Neural progenitor cell (in vitro differentiated cells): ENCODE data around the gene KDM2A. TPM values are rescaled to one million over a fixed set of nuclear protein-coding genes. Genes with fewer than 3 reads are reported as not detected.
A peak's percentile ranks its signal among the peaks of the same experiment; 100 is the strongest.

Experiments used
- DNase-seq: peaks from one replicate; pipeline ENCODE4 v3.0.0-alpha.2; 2016; ENCODE audit warnings: low spot score
- H2AFZ ChIP-seq: fragments of 200-600 bp; sonication (generic); replicated peaks from 2 replicates; pipeline ENCODE4 v1.6.1; 2016; ENCODE audit warnings: antibody characterized with exemption
- H3F3A ChIP-seq: fragments of 200-600 bp; sonication (generic); 2 replicates; pipeline ENCODE4 v1.6.1; 2016; ENCODE audit warnings: antibody characterized with exemption, low read depth
- H3K27ac ChIP-seq: fragments of 200-600 bp; sonication (generic); 2 replicates; pipeline ENCODE4 v1.5.1; 2016; ENCODE audit warnings: mild to moderate bottlenecking
- H3K27me3 ChIP-seq: fragments of 200-600 bp; sonication (generic); 2 replicates; pipeline ENCODE4 v1.6.1; 2016; ENCODE audit warnings: mild to moderate bottlenecking, moderate library complexity
- H3K36me3 ChIP-seq: fragments of 200-600 bp; sonication (generic); 2 replicates; pipeline ENCODE4 v1.5.1; 2016
- H3K4me1 ChIP-seq: fragments of 200-600 bp; sonication (generic); 2 replicates; pipeline ENCODE4 v1.6.1; 2016; ENCODE audit warnings: mixed run types
- H3K4me2 ChIP-seq: fragments of 200-600 bp; sonication (generic); 2 replicates; pipeline ENCODE4 v1.6.1; 2016
- H3K4me3 ChIP-seq: fragments of 200-600 bp; sonication (generic); 2 replicates; pipeline ENCODE4 v1.5.1; 2016
- H3K79me2 ChIP-seq: fragments of 200-600 bp; sonication (generic); 2 replicates; pipeline ENCODE4 v1.6.1; 2016; ENCODE audit warnings: low read depth
- H3K9ac ChIP-seq: fragments of 200-600 bp; sonication (generic); 2 replicates; pipeline ENCODE4 v1.6.1; 2016
- H3K9me3 ChIP-seq: fragments of 200-600 bp; sonication (generic); 2 replicates; pipeline ENCODE4 v1.5.1; 2016; ENCODE audit warnings: low read depth
- H4K20me1 ChIP-seq: fragments of 200-600 bp; sonication (generic); 2 replicates; pipeline ENCODE4 v1.6.1; 2016; ENCODE audit warnings: low read depth
- H3K27ac Mint-ChIP-seq: 3 replicates; pipeline ENCODE4 v1.8.0; 2021; ENCODE audit warnings: mixed read lengths
- H3K27me3 Mint-ChIP-seq: 2 replicates; pipeline ENCODE4 v1.8.0; 2022; ENCODE audit warnings: low read depth, mild to moderate bottlenecking, inconsistent platforms, moderate library complexity, mixed read lengths; ENCODE audit not compliant: insufficient read depth
- H3K36me3 Mint-ChIP-seq: 3 replicates; pipeline ENCODE4 v1.8.0; 2021; ENCODE audit warnings: mixed read lengths
- H3K4me1 Mint-ChIP-seq: 3 replicates; pipeline ENCODE4 v1.8.0; 2021; ENCODE audit warnings: mixed read lengths
- H3K4me3 Mint-ChIP-seq: 3 replicates; pipeline ENCODE4 v1.8.0; 2021; ENCODE audit warnings: mild to moderate bottlenecking, moderate library complexity, mixed read lengths
- H3K9me3 Mint-ChIP-seq: 3 replicates; pipeline ENCODE4 v1.8.0; 2020; ENCODE audit warnings: mixed read lengths
- CTCF ChIP-seq: fragments of 200-600 bp; sonication (generic); IDR thresholded peaks from 2 replicates; pipeline ENCODE4 v1.5.1; 2017; ENCODE audit warnings: antibody characterized with exemption, mild to moderate bottlenecking
- EZH2 ChIP-seq: fragments of 200-600 bp; sonication (generic); IDR thresholded peaks from 2 replicates; pipeline ENCODE4 v1.6.1; 2017; ENCODE audit warnings: antibody characterized with exemption, mild to moderate bottlenecking, moderate library complexity
- EZH2phosphoT487 ChIP-seq: fragments of 200-600 bp; sonication (generic); IDR thresholded peaks from 2 replicates; pipeline ENCODE4 v1.6.1; 2017; ENCODE audit warnings: antibody characterized with exemption
- total RNA-seq: library from RNA; depleted of rRNA; stranded (reverse); fragments of >200 nt; gene quantifications from 2 replicates; pipeline ENCODE4 v1.2.3, GENCODE V29; 2015; ENCODE audit warnings: low replicate concordance

KDM2A gene
- total RNA-seq, 1 donor from 2014 or later, result 49.5 TPM

DNA sequence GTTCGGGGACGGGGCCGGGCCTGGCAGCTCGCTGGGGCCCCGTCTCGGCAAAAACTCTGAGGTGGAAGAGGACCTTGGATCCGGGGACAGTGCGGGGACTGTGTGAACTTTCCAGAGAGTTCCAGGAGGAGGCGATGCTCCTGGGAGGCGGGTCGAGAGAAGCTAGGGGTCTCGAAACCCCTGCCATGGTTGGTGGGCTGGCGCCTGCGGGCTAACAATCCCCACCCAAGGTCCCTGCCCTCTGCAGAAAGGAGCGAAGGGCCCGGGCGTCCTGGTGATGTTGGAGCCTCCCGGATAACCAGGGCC lies 142.5 kb downstream of the KDM2A start:
- peaks cover 52% of the 10 kb centered on the region for H3F3A ChIP-seq
- peaks cover 29% of the 10 kb centered on the region for H3K4me1 Mint-ChIP-seq
- H3K27ac Mint-ChIP-seq, result no peak overlapping the region
- peaks cover 4% of the 10 kb centered on the region for H3K36me3 ChIP-seq
- H3K9me3 Mint-ChIP-seq, result no peaks in the 10 kb centered on the region
- H3K9me3 ChIP-seq, result no peaks in the 10 kb centered on the region
- H3K27me3 ChIP-seq, result peaks cover 27% of the 10 kb centered on the region
- peak overlapping the region; percentile 37 for H3K4me3 ChIP-seq
- peaks cover 7% of the 10 kb centered on the region for H4K20me1 ChIP-seq
- peaks cover 13% of the 10 kb centered on the region for H3K36me3 Mint-ChIP-seq
- no peak for DNase-seq
- peaks cover under 1% of the 10 kb centered on the region for H3K79me2 ChIP-seq
- no peaks in the 10 kb centered on the region for H3K4me1 ChIP-seq
- TF ChIP-seq EZH2phosphoT487, result no peak
- TF ChIP-seq CTCF, result peak; percentile 33
- peak overlapping the region; percentile 91 for H3K4me2 ChIP-seq
- peak overlapping the region; percentile 76 for H3K4me3 Mint-ChIP-seq
- no peak overlapping the region for H3K27ac ChIP-seq
- peaks cover 12% of the 10 kb centered on the region for H3K27me3 Mint-ChIP-seq
- H3K9ac ChIP-seq, result no peak overlapping the region
- peak overlapping the region; percentile 91 for H2AFZ ChIP-seq

DNA sequence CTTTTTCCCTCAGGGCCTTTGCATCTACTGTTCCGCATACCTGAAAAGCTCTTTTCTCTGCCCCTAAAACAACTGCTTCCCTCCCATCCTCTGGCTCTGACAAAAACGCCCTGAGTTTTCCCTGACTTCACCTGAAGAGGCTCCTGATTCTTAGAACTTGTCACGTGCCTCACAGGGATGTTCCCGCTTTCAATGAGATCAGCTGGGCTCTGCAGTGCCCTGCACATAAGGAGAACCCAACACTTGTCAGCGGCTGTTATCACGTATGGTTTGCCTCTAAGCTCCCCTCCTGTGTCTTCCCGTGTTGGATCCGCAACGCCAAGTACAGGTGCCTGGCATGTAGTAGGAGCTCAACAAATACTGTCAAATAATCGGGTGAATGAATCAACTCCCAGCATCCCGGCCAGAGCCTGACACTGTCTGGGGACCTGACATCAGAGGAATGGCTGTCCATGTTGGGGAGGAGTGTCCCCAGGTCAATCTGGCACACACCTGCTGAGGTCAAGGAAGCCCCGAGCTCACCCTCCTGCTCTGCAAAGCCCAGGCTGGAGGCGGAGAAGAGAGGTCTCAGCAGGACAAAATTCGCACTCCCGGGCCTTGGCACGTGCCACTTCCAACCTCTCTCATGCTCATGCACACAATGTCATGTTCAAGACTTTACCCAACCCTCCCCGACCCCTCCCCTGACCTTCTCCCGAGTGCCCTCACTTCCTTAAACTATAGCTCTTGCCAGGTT lies 143.1 kb downstream of the KDM2A start:
- Histone ChIP-seq H3K4me2 (peak overlapping the region; percentile 91), H3K9ac (no peak overlapping the region), H3K4me3 (peak overlapping the region; percentile 37), H3K4me1 (no peaks in the 10 kb centered on the region), H3K9me3 (no peaks in the 10 kb centered on the region), H3F3A (peaks cover 47% of the 10 kb centered on the region), H3K79me2 (peaks cover 6% of the 10 kb centered on the region), H3K27ac (no peak overlapping the region), H4K20me1 (peaks cover 7% of the 10 kb centered on the region), H2AFZ (peak overlapping the region; percentile 91), H3K27me3 (peaks cover 27% of the 10 kb centered on the region), H3K36me3 (peaks cover under 1% of the 10 kb centered on the region)
- H3K27ac Mint-ChIP-seq, result peak overlapping the region; percentile 69
- DNase-seq, result no peak
- H3K9me3 Mint-ChIP-seq, result no peaks in the 10 kb centered on the region
- H3K36me3 Mint-ChIP-seq, result peaks cover 8% of the 10 kb centered on the region
- peak overlapping the region; percentile 77 for H3K4me3 Mint-ChIP-seq
- H3K27me3 Mint-ChIP-seq, result peaks cover 12% of the 10 kb centered on the region
- TF ChIP-seq CTCF (no peak), EZH2 (no peak), EZH2phosphoT487 (no peak)
- H3K4me1 Mint-ChIP-seq, result peaks cover 29% of the 10 kb centered on the region

GRCh38 chr11:67262731-67263675 lies 143.9 kb downstream of the KDM2A start:
- Histone ChIP-seq H2AFZ (no peak overlapping the region), H3K9me3 (no peaks in the 10 kb centered on the region), H3K27ac (no peak overlapping the region), H3K4me2 (no peak overlapping the region), H4K20me1 (peaks cover 16% of the 10 kb centered on the region), H3K4me1 (peaks cover 5% of the 10 kb centered on the region), H3K36me3 (no peaks in the 10 kb centered on the region), H3K79me2 (peaks cover 14% of the 10 kb centered on the region), H3K4me3 (no peak overlapping the region), H3K9ac (no peak overlapping the region), H3K27me3 (peaks cover 27% of the 10 kb centered on the region), H3F3A (peaks cover 41% of the 10 kb centered on the region)
- Mint-ChIP-seq H3K36me3 (peaks cover 5% of the 10 kb centered on the region), H3K4me3 (peak overlapping the region; percentile 77), H3K4me1 (peaks cover 37% of the 10 kb centered on the region), H3K9me3 (no peaks in the 10 kb centered on the region), H3K27ac (peak overlapping the region; percentile 18), H3K27me3 (peaks cover 12% of the 10 kb centered on the region)
- DNase-seq, result peak; percentile 83
- TF ChIP-seq CTCF (peak; percentile 84), EZH2phosphoT487 (no peak)
